ENCODE data around the gene AIFM3.

- TF ChIP-seq POLR2A (IDR thresholded peaks at IDR 0.05), result no peak
- TF ChIP-seq, protein P1, sequence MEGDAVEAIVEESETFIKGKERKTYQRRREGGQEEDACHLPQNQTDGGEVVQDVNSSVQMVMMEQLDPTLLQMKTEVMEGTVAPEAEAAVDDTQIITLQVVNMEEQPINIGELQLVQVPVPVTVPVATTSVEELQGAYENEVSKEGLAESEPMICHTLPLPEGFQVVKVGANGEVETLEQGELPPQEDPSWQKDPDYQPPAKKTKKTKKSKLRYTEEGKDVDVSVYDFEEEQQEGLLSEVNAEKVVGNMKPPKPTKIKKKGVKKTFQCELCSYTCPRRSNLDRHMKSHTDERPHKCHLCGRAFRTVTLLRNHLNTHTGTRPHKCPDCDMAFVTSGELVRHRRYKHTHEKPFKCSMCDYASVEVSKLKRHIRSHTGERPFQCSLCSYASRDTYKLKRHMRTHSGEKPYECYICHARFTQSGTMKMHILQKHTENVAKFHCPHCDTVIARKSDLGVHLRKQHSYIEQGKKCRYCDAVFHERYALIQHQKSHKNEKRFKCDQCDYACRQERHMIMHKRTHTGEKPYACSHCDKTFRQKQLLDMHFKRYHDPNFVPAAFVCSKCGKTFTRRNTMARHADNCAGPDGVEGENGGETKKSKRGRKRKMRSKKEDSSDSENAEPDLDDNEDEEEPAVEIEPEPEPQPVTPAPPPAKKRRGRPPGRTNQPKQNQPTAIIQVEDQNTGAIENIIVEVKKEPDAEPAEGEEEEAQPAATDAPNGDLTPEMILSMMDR (IDR thresholded peaks at IDR 0.05), result no peak
These were observed 10.6 kb upstream of the AIFM3 start for GRCh38 chr22:20956258-20957101.

All from lower leg skin (tissue), 3 donors.